ENCODE results near the gene WDR72. TPM values are rescaled to one million over a fixed set of nuclear protein-coding genes. Genes with fewer than 3 reads are reported as not detected.
A peak's percentile ranks its signal among the peaks of the same experiment; 100 is the strongest.

Gene WDR72
- under 1 TPM; 0.19 to 0.52 (median 0.41) TPM for total RNA-seq
- long read RNA-seq, donor 1 = 0 reads
- long read RNA-seq, donor 2 = 0 reads

- no peaks in the 10 kb centered on the region for H3K4me1 ChIP-seq (ENCODE audit: low read depth)
- H3K36me3 ChIP-seq (ENCODE audit: low read depth) = no peaks in the 10 kb centered on the region
- no peak within 1 kb of the TSS for H3K4me3 ChIP-seq
- peak; percentile 9 to 47 (median 45) for DNase-seq
- no peaks in the 10 kb centered on the region for H3K9me3 ChIP-seq
- peak; percentile 85 for ATAC-seq
- intact Hi-C loops (cut with DNase I, micrococcal nuclease) = no loop called here
- no peak for TF ChIP-seq CTCF (IDR thresholded peaks at IDR 0.05)
These were observed at the start of gene WDR72 for GRCh38 chr15:53759411-53759931. Gene WDR72 (minus strand): TSS chr15:53759663. CDS start chr15:53733149, 26,514 bp downstream.

GRCh38 chr15:53808058-53808706 is 48.7 kb upstream of the WDR72 start:
- no peak for DNase-seq
- H3K4me3 ChIP-seq = no peak overlapping the region
- H3K36me3 ChIP-seq (ENCODE audit: low read depth) = no peaks in the 10 kb centered on the region
- H3K9me3 ChIP-seq = no peaks in the 10 kb centered on the region
- peak; percentile 67 for ATAC-seq
- intact Hi-C loops (cut with DNase I, micrococcal nuclease) = no loop called here
- H3K4me1 ChIP-seq (ENCODE audit: low read depth) = no peaks in the 10 kb centered on the region
- no peak for TF ChIP-seq CTCF (IDR thresholded peaks at IDR 0.05)

- Histone ChIP-seq H3K36me3 (ENCODE audit: low read depth) (no peaks in the 10 kb centered on the region), H3K4me1 (ENCODE audit: low read depth) (no peaks in the 10 kb centered on the region), H3K9me3 (no peaks in the 10 kb centered on the region), H3K4me3 (no peak overlapping the region)
- DNase-seq = no peak
- intact Hi-C loops (cut with DNase I, micrococcal nuclease) = no loop called here
- no peak for TF ChIP-seq CTCF (IDR thresholded peaks at IDR 0.05)
- ATAC-seq = no peak
These were observed 48.0 kb upstream of the WDR72 start for GRCh38 chr15:53807501-53807900.

- Histone ChIP-seq H3K4me3 (no peak overlapping the region), H3K4me1 (ENCODE audit: low read depth) (no peaks in the 10 kb centered on the region), H3K9me3 (no peaks in the 10 kb centered on the region), H3K36me3 (ENCODE audit: low read depth) (no peaks in the 10 kb centered on the region)
- ATAC-seq (no peak), DNase-seq (no peak)
- TF ChIP-seq CTCF (IDR thresholded peaks at IDR 0.05) = no peak
- intact Hi-C loops (cut with DNase I, micrococcal nuclease) = no loop called here
These were observed 43.2 kb upstream of the WDR72 start for GRCh38 chr15:53802672-53803071.

- DNase-seq (no peak), ATAC-seq (peak; percentile 48)
- Histone ChIP-seq H3K4me1 (ENCODE audit: low read depth) (no peaks in the 10 kb centered on the region), H3K36me3 (ENCODE audit: low read depth) (no peaks in the 10 kb centered on the region), H3K9me3 (no peaks in the 10 kb centered on the region), H3K4me3 (no peak overlapping the region)
- no peak for TF ChIP-seq CTCF (IDR thresholded peaks at IDR 0.05)
- intact Hi-C loops (cut with DNase I, micrococcal nuclease) = no loop called here
These were observed 32.1 kb upstream of the WDR72 start for GRCh38 chr15:53791581-53791980.

Measured in mucosa of descending colon (tissue), 3 donors.